SK-N-SH (cell line): ENCODE measurements around the gene KIF21B. TPM values are rescaled to one million over a fixed set of nuclear protein-coding genes. Genes with fewer than 3 reads are reported as not detected.

Experiments
- CTCF ChIA-PET: fragments of 300-600, 350-600 bp; formaldehyde crosslinking; extraction: SDS; loops from one replicate; lab custom pipeline; 2021; lab: Yijun Ruan, JAX
- POLR2A ChIA-PET: fragments of 350-600 bp; sonication (Branson Sonifier 250); formaldehyde crosslinking; extraction: SDS; loops from one replicate; lab custom pipeline; 2020; ENCODE audit warnings: antibody characterized with exemption, inconsistent platforms; lab: Yijun Ruan, JAX
- DNase-seq: peaks from one replicate; pipeline ENCODE4 v3.0.0; 2012
- H2AFZ ChIP-seq: fragments of 200-600 bp; sonication (generic); 2 replicates; pipeline ENCODE4 v1.8.1; 2016; ENCODE audit warnings: antibody characterized with exemption, mild to moderate bottlenecking, low read depth
- H3F3A ChIP-seq: fragments of 200-600 bp; sonication (generic); replicated peaks from 2 replicates; pipeline ENCODE3; 2016; ENCODE audit warnings: antibody characterized with exemption, mild to moderate bottlenecking; ENCODE audit not compliant: insufficient read depth
- H3K27ac ChIP-seq, 2 experiments: fragments of 200-500 bp in 1 of 2; fragments of 200-600 bp in 1 of 2; sonication (Bioruptor generic) in 1 of 2; sonication (generic), shearing (Covaris generic) in 1 of 2; 2 replicates each; pipeline versions ENCODE4 v1.5.1 to v1.6.1; 2014 to 2016; ENCODE audit warnings: low read depth in 2 of 2, inconsistent platforms in 1 of 2, low read length in 1 of 2, mild to moderate bottlenecking in 1 of 2, mixed read lengths in 1 of 2
- H3K27me3 ChIP-seq: fragments of 200-600 bp; sonication (generic), shearing (Covaris generic); 2 replicates; pipeline ENCODE4 v1.6.1; 2016; ENCODE audit warnings: mixed run types; ENCODE audit not compliant: insufficient read depth
- H3K36me3 ChIP-seq, 2 experiments: fragments of 200-500 bp in 1 of 2; fragments of 200-600 bp in 1 of 2; sonication (Bioruptor generic) in 1 of 2; sonication (generic) in 1 of 2; replicated peaks in 1 of 2; 2 replicates each; pipeline versions ENCODE3 to v1.5.1; 2014 to 2016; ENCODE audit warnings: low read length in 1 of 2, mild to moderate bottlenecking in 1 of 2; ENCODE audit not compliant: insufficient read depth in 2 of 2, control insufficient read depth in 1 of 2
- H3K4me1 ChIP-seq, 2 experiments: fragments of 200-500 bp in 1 of 2; fragments of 200-600 bp in 1 of 2; sonication (Bioruptor generic) in 1 of 2; sonication (generic), shearing (Covaris generic) in 1 of 2; 2 replicates each; pipeline versions ENCODE4 v1.5.1 to v1.6.1; 2014 to 2016; ENCODE audit warnings: low read depth in 1 of 2, low read length in 1 of 2, mixed run types in 1 of 2; ENCODE audit not compliant: insufficient read depth in 2 of 2, control insufficient read depth in 1 of 2
- H3K4me2 ChIP-seq: fragments of 200-600 bp; sonication (generic), shearing (Covaris generic); 2 replicates; pipeline ENCODE4 v1.6.1; 2017; ENCODE audit warnings: mixed run types
- H3K4me3 ChIP-seq, 2 experiments: fragments of 200-500 bp in 1 of 2; fragments of 200-600 bp in 1 of 2; sonication (Bioruptor generic) in 1 of 2; sonication (generic), shearing (Covaris generic) in 1 of 2; 2 replicates each; pipeline versions ENCODE4 v1.5.1 to v1.8.1; 2014 to 2016; ENCODE audit warnings: low read depth in 2 of 2, inconsistent platforms in 1 of 2, low read length in 1 of 2, mild to moderate bottlenecking in 1 of 2, mixed read lengths in 1 of 2, moderate library complexity in 1 of 2
- H3K79me2 ChIP-seq: fragments of 200-600 bp; sonication (generic); 2 replicates; pipeline ENCODE4 v1.8.1; 2017; ENCODE audit warnings: mild to moderate bottlenecking; ENCODE audit not compliant: insufficient read depth
- H3K9ac ChIP-seq: fragments of 200-600 bp; sonication (generic); 2 replicates; pipeline ENCODE4 v1.6.1; 2017; ENCODE audit warnings: mixed run types
- H3K9me2 ChIP-seq: fragments of 200-600 bp; sonication (generic); 2 replicates; pipeline ENCODE4 v1.6.1; 2017; ENCODE audit warnings: mixed run types
- H3K9me3 ChIP-seq: fragments of 200-600 bp; sonication (generic); 2 replicates; pipeline ENCODE4 v1.6.1; 2017; ENCODE audit warnings: mixed run types, mild to moderate bottlenecking, moderate library complexity
- H4K20me1 ChIP-seq: fragments of 200-600 bp; sonication (generic); 2 replicates; pipeline ENCODE4 v1.6.1; 2017; ENCODE audit warnings: mild to moderate bottlenecking, mixed run types; ENCODE audit not compliant: insufficient read depth
- EZH2phosphoT487 ChIP-seq: fragments of 200-600 bp; sonication (generic); IDR thresholded peaks from 2 replicates; pipeline ENCODE4 v1.6.1; 2017; ENCODE audit warnings: low read depth, mixed run types, mild to moderate bottlenecking, antibody characterized with exemption, moderate library complexity, borderline replicate concordance
- FOSL2 ChIP-seq: IDR thresholded peaks from 2 replicates; pipeline ENCODE4 v1.4.0; 2012; ENCODE audit warnings: low read depth, mild to moderate bottlenecking, moderate library complexity, borderline replicate concordance
- FOXJ3 ChIP-seq: sonication (generic); formaldehyde crosslinking; IDR thresholded peaks from 2 replicates; pipeline ENCODE4 v1.5.1; 2020; ENCODE audit warnings: mild to moderate bottlenecking, missing genetic modification reagents
- GABPA ChIP-seq: IDR thresholded peaks from 2 replicates; pipeline ENCODE4 v1.4.0; 2012; ENCODE audit warnings: low read depth, mild to moderate bottlenecking
- GATA2 ChIP-seq: sonication (generic); formaldehyde crosslinking; IDR thresholded peaks from 2 replicates; pipeline ENCODE4 v1.5.0; 2020; ENCODE audit warnings: mild to moderate bottlenecking, missing genetic modification reagents
- JUND ChIP-seq: IDR thresholded peaks from 2 replicates; pipeline ENCODE4 v1.4.0; 2012
- MEF2A ChIP-seq: IDR thresholded peaks from 2 replicates; pipeline ENCODE4 v1.4.0; 2012; ENCODE audit warnings: low read depth, borderline replicate concordance
- MXI1 ChIP-seq: IDR thresholded peaks from 2 replicates; pipeline ENCODE4 v1.6.1; 2012; ENCODE audit warnings: mild to moderate bottlenecking, low read depth, low read length, improper control_type of control experiment
- PBX3 ChIP-seq: IDR thresholded peaks from 2 replicates; pipeline ENCODE4; 2012
- RCOR1 ChIP-seq: fragments of 150-350 bp; IDR thresholded peaks from 2 replicates; pipeline ENCODE4 v1.6.1; 2017; ENCODE audit warnings: antibody characterized with exemption, low read length
- REST ChIP-seq: IDR thresholded peaks from 2 replicates; pipeline ENCODE4 v1.6.1; 2012; ENCODE audit warnings: mild to moderate bottlenecking, low read depth, low read length, moderate library complexity
- RFX5 ChIP-seq: IDR thresholded peaks from 2 replicates; pipeline ENCODE4 v1.6.1; 2012; ENCODE audit warnings: mild to moderate bottlenecking, improper control_type of control experiment, low read length
- RXRA ChIP-seq: IDR thresholded peaks from 2 replicates; pipeline ENCODE4 v1.4.0; 2012; ENCODE audit warnings: low read depth, mild to moderate bottlenecking, borderline replicate concordance
- SMC3 ChIP-seq: IDR thresholded peaks from 2 replicates; pipeline ENCODE4 v1.6.1; 2012; ENCODE audit warnings: low read depth, low read length, improper control_type of control experiment
- TAF1 ChIP-seq: IDR thresholded peaks from 2 replicates; pipeline ENCODE4 v1.6.1; 2012; ENCODE audit warnings: low read depth, mild to moderate bottlenecking, low read length, moderate library complexity, borderline replicate concordance
- USF1 ChIP-seq: IDR thresholded peaks from 2 replicates; pipeline ENCODE4 v1.4.0; 2012; ENCODE audit warnings: low read depth, borderline replicate concordance
- USF2 ChIP-seq: fragments of 150-350 bp; IDR thresholded peaks from 2 replicates; pipeline ENCODE4 v1.6.1; 2017; ENCODE audit warnings: antibody characterized with exemption, low read length, low read depth, borderline replicate concordance
- YY1 ChIP-seq: IDR thresholded peaks from 2 replicates; pipeline ENCODE4 v1.4.0; 2012; ENCODE audit warnings: low read depth, mild to moderate bottlenecking
- WGBS: methylation state at CpG from one replicate; pipeline ENCODE4 v1.1.6; 2017; ENCODE audit warnings: low lambda C conversion rate; 5-methylcytosine and 5-hydroxymethylcytosine counted together
- polyA plus RNA-seq, 3 experiments: library from polyadenylated mRNA; depleted of rRNA; stranded (reverse); fragments of >200 nt; gene quantifications; 2 replicates each; pipeline ENCODE4 v1.2.3, GENCODE V29; 2012
- TF ChIP-seq, protein P1 (sequence below): IDR thresholded peaks from 2 replicates; pipeline ENCODE4 v1.4.0; 2012; ENCODE audit warnings: low read depth, borderline replicate concordance
- TF ChIP-seq, protein P2 (sequence below): IDR thresholded peaks from 2 replicates; pipeline ENCODE4 v1.4.0; 2012; ENCODE audit warnings: low read depth

Gene KIF21B
- polyA plus RNA-seq, 1 of the 3 experiments (the other 2 are of a cell fraction): 0.26 TPM

GRCh38 chr1:201038186-201038876, 14.8 kb upstream of the KIF21B start:
- no peaks in the 10 kb centered on the region for H4K20me1 ChIP-seq
- no peak overlapping the region for H3K9ac ChIP-seq
- WGBS: 45% methylated on average over 10 of the region's 10 CpGs
- no peaks in the 10 kb centered on the region for H3F3A ChIP-seq
- H3K79me2 ChIP-seq: no peaks in the 10 kb centered on the region
- TF ChIP-seq JUND (no peak), RFX5 (no peak), FOSL2 (no peak), USF2 (no peak), USF1 (no peak), GABPA (no peak), RXRA (no peak), RCOR1 (no peak), SMC3 (no peak), FOXJ3 (no peak), TAF1 (no peak), REST (no peak), GATA2 (no peak), PBX3 (no peak), MEF2A (no peak), MXI1 (no peak), EZH2phosphoT487 (no peak), YY1 (no peak)
- TF ChIP-seq, protein P1, sequence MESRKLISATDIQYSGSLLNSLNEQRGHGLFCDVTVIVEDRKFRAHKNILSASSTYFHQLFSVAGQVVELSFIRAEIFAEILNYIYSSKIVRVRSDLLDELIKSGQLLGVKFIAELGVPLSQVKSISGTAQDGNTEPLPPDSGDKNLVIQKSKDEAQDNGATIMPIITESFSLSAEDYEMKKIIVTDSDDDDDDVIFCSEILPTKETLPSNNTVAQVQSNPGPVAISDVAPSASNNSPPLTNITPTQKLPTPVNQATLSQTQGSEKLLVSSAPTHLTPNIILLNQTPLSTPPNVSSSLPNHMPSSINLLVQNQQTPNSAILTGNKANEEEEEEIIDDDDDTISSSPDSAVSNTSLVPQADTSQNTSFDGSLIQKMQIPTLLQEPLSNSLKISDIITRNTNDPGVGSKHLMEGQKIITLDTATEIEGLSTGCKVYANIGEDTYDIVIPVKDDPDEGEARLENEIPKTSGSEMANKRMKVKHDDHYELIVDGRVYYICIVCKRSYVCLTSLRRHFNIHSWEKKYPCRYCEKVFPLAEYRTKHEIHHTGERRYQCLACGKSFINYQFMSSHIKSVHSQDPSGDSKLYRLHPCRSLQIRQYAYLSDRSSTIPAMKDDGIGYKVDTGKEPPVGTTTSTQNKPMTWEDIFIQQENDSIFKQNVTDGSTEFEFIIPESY: no peak
- TF ChIP-seq, protein P2, sequence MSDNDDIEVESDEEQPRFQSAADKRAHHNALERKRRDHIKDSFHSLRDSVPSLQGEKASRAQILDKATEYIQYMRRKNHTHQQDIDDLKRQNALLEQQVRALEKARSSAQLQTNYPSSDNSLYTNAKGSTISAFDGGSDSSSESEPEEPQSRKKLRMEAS: no peak
- peaks cover 21% of the 10 kb centered on the region for H3K27me3 ChIP-seq
- POLR2A ChIA-PET: no interaction called here
- DNase-seq: no peak
- no peaks in the 10 kb centered on the region for H3K36me3 ChIP-seq
- H3K27ac ChIP-seq: no peak overlapping the region
- no peak overlapping the region for H2AFZ ChIP-seq
- no peaks in the 10 kb centered on the region for H3K9me3 ChIP-seq
- CTCF ChIA-PET: interaction anchor here (1.0 to 21.0 kb wide), 7 partner anchors 11 to 181 kb away, joined by 3 to 277 read pairs (median 4); partner anchors contain the start of gene KIF21B
- H3K9me2 ChIP-seq: no peaks in the 10 kb centered on the region
- H3K4me2 ChIP-seq: no peak overlapping the region
- peaks cover 0 to 7% of the 10 kb centered on the region in 2 experiments; a peak in 1 of 4 replicates for H3K4me1 ChIP-seq
- no peak overlapping the region for H3K4me3 ChIP-seq
